ENCODE data around the gene IL1RN.

DNA sequence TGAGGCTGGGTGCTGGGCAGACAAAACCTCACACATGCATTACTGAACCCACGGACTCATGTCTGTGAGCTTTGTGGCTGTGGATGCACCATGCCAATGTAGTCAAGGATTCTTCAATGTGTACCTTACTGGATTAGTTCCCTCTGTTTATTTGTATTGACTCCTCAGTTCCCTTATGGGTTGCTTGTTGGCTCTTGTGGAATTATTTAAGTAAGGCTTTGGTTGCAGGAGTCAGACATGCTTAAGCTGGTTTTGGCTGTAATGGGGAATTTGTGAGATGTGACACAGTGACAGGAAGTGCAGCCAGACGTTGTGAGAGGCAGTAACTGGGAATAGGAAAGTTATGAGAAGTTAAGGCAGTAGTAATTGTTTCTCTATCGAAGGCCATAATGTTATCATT lies 13.6 kb upstream of the IL1RN start:
- TF ChIP-seq POLR2A (IDR thresholded peaks at IDR 0.05), result no peak
- TF ChIP-seq, protein P1, sequence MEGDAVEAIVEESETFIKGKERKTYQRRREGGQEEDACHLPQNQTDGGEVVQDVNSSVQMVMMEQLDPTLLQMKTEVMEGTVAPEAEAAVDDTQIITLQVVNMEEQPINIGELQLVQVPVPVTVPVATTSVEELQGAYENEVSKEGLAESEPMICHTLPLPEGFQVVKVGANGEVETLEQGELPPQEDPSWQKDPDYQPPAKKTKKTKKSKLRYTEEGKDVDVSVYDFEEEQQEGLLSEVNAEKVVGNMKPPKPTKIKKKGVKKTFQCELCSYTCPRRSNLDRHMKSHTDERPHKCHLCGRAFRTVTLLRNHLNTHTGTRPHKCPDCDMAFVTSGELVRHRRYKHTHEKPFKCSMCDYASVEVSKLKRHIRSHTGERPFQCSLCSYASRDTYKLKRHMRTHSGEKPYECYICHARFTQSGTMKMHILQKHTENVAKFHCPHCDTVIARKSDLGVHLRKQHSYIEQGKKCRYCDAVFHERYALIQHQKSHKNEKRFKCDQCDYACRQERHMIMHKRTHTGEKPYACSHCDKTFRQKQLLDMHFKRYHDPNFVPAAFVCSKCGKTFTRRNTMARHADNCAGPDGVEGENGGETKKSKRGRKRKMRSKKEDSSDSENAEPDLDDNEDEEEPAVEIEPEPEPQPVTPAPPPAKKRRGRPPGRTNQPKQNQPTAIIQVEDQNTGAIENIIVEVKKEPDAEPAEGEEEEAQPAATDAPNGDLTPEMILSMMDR (IDR thresholded peaks at IDR 0.05 in 4 of 5, conservative IDR thresholded peaks at IDR 0.05 in 1 of 5), result no peak
